Effector memory CD4-positive, alpha-beta T cell (primary cell): ENCODE data around the gene WFDC8.

Experiments
- DNase-seq, 3 donors: peaks; one replicate each; pipeline ENCODE4 v3.0.0-alpha.2; 2020
- H3K27ac ChIP-seq: 2 replicates; pipeline ENCODE4 v1.7.0; 2013; ENCODE audit warnings: mild to moderate bottlenecking, low read length, moderate library complexity; ENCODE audit not compliant: insufficient read depth, poor library complexity, severe bottlenecking
- H3K27me3 ChIP-seq: replicated peaks from 2 replicates; pipeline ENCODE4 v1.7.0; 2013; ENCODE audit warnings: mild to moderate bottlenecking, low read length; ENCODE audit not compliant: insufficient read depth, control insufficient read depth, poor library complexity, severe bottlenecking
- H3K36me3 ChIP-seq: 2 replicates; pipeline ENCODE4 v1.7.0; 2013; ENCODE audit warnings: mild to moderate bottlenecking, low read length, moderate library complexity; ENCODE audit not compliant: control insufficient read depth, insufficient read depth
- H3K4me1 ChIP-seq: 2 replicates; pipeline ENCODE4 v1.7.0; 2013; ENCODE audit warnings: low read length, mild to moderate bottlenecking; ENCODE audit not compliant: control insufficient read depth, insufficient read depth, poor library complexity, severe bottlenecking
- H3K4me3 ChIP-seq: 2 replicates; pipeline ENCODE4 v1.7.0; 2013; ENCODE audit warnings: low read length, low read depth, mild to moderate bottlenecking; ENCODE audit not compliant: insufficient read depth, poor library complexity, severe bottlenecking
- H3K9me3 ChIP-seq: 2 replicates; pipeline ENCODE4 v1.7.0; 2013; ENCODE audit warnings: mild to moderate bottlenecking, low read length, moderate library complexity; ENCODE audit not compliant: control insufficient read depth

The WFDC8 gene

DNA sequence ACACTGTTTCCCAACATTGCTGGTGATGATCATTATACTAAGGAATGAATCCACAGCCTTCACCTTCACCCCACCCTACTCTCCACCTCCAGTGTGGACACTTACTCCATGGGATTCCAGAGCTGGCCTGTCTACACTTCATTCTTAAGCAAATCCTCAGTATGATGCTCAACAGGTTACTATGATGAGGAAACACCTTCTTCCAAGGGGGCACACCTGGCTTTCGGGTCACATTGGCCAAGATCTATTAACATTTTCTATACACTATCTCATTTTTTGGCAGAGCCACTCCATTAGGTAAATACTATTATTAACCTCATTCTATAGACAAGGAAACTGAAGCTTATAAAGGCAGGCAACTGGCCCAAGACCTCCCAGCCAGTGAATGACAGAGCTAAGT, 23.9 kb downstream of the WFDC8 start:
- no peak for DNase-seq
- H3K4me3 ChIP-seq = no peak overlapping the region
- no peaks in the 10 kb centered on the region for H3K9me3 ChIP-seq
- H3K27ac ChIP-seq = no peak overlapping the region
- H3K36me3 ChIP-seq = no peaks in the 10 kb centered on the region
- H3K27me3 ChIP-seq = no peaks in the 10 kb centered on the region
- H3K4me1 ChIP-seq = no peaks in the 10 kb centered on the region

DNA sequence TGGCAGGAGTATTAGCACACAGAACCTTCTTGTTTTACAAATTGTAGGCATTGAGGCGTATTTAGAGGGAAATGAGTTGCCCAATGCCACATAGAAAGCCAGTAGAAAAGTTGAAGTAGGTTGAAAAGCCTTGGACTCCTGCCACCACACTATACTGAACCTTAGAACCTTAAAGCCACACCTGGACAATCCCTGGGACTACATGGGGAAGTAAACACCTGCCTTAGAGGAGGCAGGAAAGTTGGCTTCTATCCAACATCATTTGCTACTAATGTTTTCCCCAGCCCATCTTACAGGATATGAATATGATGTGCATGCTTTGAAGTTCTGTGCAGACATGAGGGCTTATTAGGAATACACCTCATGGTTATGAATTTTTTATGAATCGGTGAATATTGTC, 26.6 kb downstream of the WFDC8 start:
- no peak for DNase-seq
- Histone ChIP-seq H3K9me3 (no peaks in the 10 kb centered on the region), H3K36me3 (no peaks in the 10 kb centered on the region), H3K27me3 (no peaks in the 10 kb centered on the region), H3K4me1 (no peaks in the 10 kb centered on the region), H3K27ac (no peak overlapping the region), H3K4me3 (no peak overlapping the region)

DNA sequence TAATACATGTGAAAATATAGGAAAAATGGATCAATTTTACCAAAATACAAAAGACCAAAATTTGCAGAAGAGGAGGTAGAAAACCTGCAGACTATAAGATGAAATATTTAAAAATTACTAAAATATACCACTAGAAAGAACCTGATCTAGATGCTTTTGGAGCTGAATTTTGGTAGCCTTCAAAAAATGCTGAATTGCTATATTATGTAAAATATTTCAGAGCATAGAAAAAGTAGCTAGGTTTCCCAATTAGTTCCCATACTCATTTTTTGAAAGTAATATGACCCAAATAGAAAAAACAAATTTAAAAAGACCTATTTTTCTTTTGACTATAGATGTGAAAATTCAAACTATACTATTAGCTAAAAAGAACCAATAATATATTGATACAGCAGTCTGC, 28.3 kb downstream of the WFDC8 start:
- no peak overlapping the region for H3K4me3 ChIP-seq
- no peaks in the 10 kb centered on the region for H3K9me3 ChIP-seq
- H3K4me1 ChIP-seq = no peaks in the 10 kb centered on the region
- H3K27me3 ChIP-seq = no peaks in the 10 kb centered on the region
- no peaks in the 10 kb centered on the region for H3K36me3 ChIP-seq
- DNase-seq = no peak
- no peak overlapping the region for H3K27ac ChIP-seq

DNA sequence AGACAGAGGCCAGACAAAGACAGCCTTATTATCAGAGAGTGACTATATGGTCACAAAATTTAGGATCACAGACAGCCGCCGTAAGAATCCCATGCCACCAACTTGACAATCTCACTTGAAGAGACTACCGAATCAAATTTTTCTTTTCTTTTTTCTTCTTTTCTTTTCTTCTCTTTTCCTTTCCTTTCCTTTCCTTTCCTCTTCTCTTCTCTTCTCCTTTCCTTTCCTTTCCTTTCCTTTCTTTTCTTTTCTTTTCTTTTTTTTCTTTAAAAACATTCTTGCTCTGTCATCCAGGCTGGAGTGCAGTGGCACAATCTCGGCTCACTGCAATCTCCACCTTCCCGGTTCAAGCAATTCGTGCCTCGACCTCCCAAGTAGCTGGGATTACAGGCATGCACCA, 30.7 kb downstream of the WFDC8 start:
- Histone ChIP-seq H3K27me3 (no peaks in the 10 kb centered on the region), H3K36me3 (no peaks in the 10 kb centered on the region), H3K4me1 (no peaks in the 10 kb centered on the region), H3K4me3 (no peak overlapping the region), H3K27ac (no peak overlapping the region), H3K9me3 (no peaks in the 10 kb centered on the region)
- no peak for DNase-seq

DNA sequence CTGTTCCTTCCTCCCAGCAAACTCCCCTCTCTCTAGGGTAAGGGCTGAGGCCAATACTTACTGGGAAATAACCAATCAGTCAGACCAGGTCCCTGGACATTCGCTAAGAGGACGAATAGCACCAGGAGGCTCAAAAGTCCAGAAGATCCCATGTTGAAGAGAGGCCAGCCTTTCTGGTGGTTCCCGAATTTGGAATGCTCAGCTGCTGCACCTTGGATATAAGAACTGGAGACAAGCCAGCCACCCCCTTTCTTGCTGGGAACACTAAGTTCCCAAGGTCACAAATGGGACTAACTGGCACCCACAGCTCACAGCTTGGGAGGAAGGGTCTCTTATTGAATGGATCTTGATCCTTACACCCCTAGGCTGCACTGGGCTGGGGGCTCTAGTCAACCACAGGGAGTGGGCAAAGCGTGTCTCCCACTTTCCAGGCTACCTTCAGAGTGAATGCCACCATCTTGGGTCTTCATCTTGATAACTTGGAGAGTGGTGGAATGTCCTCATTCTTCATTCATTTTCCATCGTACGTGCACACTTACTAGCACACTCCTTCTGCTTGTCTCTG, 31.8 kb downstream of the WFDC8 start, which contains the start of gene EPPIN:
EPPIN (minus strand) TSS at position 196 of the 565 bp plus-strand sequence; CDS start at position 152, 44 bp downstream.
- no peak for DNase-seq

DNA sequence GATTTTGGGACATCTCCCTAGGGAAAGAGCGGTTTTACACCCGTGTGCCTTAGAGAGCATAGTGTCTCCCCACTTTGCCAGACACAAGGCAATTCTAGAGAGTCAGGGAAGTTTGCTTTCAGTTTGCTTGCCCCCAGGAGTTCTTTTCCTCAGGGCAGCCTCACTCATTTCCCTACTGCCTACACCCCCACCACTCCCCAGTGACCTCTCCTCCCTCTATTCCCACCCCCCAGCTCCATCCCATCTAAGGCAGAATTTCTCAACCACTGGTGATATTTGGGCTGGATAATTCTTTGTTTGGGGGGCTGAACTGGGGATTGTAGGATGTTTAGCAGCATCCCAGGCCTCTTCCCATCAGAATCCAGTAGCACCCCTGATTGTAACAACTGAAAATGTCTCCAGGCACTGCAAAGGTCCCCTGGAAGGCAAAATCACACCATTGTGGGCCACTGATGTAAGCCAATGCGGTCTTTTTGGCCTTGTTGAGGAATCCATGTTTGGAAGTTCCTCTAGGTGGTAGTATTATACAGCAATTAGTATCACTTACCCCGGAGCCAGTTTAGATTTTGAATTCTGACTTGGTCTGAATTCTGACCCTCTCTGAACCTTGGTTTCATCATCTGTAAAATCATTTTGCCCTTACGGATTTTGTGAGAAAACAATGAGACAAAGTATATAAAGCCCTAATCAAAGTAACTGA, 33.2 kb downstream of the WFDC8 start:
- Histone ChIP-seq H3K27ac (no peak overlapping the region), H3K4me1 (no peaks in the 10 kb centered on the region), H3K4me3 (no peak overlapping the region), H3K9me3 (no peaks in the 10 kb centered on the region), H3K27me3 (no peaks in the 10 kb centered on the region), H3K36me3 (no peaks in the 10 kb centered on the region)
- no peak for DNase-seq

More for the DNA sequence above, 31.8 kb downstream of the WFDC8 start, which contains the start of gene EPPIN:
- Histone ChIP-seq H3K4me1 (no peaks in the 10 kb centered on the region), H3K27ac (no peak within 1 kb of the TSS), H3K4me3 (no peak within 1 kb of the TSS), H3K27me3 (no peaks in the 10 kb centered on the region), H3K9me3 (no peaks in the 10 kb centered on the region), H3K36me3 (no peaks in the 10 kb centered on the region)

DNA sequence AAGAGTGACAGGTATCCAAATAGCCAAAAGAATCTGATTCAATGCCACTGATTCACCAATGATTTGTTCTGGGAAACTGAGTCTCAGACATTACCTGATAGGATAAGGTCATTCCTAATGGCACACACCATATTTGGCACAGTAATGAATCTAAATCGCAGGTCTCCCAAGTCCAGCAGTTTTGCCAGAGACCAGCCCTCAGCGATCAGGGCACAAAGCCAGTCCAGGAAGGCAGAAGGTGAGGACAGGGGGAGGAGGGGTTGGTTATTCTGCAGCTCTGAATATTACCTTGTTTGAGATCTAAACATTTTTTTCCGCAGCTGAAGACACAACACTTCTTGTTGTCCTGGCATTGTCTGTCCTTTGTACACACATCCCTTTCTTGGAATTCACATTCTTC, 33.7 kb downstream of the WFDC8 start:
- no peak for DNase-seq
- no peak overlapping the region for H3K4me3 ChIP-seq
- H3K27me3 ChIP-seq = no peaks in the 10 kb centered on the region
- H3K36me3 ChIP-seq = no peaks in the 10 kb centered on the region
- H3K9me3 ChIP-seq = no peaks in the 10 kb centered on the region
- no peak overlapping the region for H3K27ac ChIP-seq
- no peaks in the 10 kb centered on the region for H3K4me1 ChIP-seq

DNA sequence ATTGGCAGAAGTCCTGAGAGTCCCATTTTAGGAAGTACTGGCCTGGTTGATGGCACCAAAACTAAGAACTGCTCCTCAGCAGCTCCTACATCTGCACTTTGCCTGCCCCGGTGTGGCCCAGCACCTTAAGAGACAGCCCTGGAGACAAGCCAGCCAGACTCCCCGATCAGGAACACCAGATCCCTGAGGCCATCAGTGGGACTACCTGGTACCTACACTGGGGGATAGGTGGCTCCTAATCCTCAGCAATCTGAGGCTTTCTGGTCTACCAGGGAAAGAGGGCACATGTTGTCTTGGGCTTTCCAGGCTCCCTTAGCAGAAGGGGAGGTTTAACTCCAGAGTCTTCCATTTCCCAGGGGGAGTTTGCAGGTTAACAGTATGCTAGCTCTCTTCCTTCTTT, 39.7 kb downstream of the WFDC8 start, which contains the start of gene WFDC6:
WFDC6 (minus strand) TSS at position 101 of the 400 bp plus-strand sequence; CDS start at position 26, 75 bp downstream.
- Histone ChIP-seq H3K9me3 (no peaks in the 10 kb centered on the region), H3K4me3 (no peak within 1 kb of the TSS), H3K27ac (no peak within 1 kb of the TSS), H3K4me1 (no peaks in the 10 kb centered on the region), H3K36me3 (no peaks in the 10 kb centered on the region), H3K27me3 (peaks cover 10% of the 10 kb centered on the region)
- no peak for DNase-seq

DNA sequence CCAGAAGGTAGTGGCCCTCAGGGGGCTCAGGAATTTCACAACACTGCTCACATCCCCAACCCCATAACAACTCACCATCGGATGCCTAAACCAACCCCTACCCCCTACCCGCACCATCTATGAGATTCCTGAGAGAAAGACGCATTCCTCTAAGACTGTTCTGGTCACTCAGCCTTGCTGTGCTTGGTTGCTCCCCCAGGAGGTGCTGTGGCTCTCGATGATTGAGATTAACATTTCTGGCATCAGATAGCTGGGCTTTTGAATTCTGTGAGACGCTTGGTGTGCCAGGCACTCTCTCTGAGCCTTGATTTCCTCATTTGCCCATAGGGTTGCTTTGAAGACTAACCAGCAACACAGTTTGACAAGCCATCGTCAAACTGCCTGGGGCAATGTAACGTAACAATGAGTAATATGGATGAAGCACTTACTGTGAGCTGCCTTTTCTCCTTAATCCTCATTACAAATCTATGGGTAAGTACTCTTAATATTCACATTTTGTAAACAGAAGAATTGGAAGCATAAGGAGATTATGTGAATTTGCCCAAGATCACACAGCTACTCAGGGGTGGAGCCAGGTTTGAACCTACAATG, 40.8 kb downstream of the WFDC8 start:
- no peak for DNase-seq
- Histone ChIP-seq H3K4me3 (no peak overlapping the region), H3K36me3 (no peaks in the 10 kb centered on the region), H3K27ac (no peak overlapping the region), H3K4me1 (no peaks in the 10 kb centered on the region), H3K27me3 (peaks cover 10% of the 10 kb centered on the region), H3K9me3 (no peaks in the 10 kb centered on the region)

DNA sequence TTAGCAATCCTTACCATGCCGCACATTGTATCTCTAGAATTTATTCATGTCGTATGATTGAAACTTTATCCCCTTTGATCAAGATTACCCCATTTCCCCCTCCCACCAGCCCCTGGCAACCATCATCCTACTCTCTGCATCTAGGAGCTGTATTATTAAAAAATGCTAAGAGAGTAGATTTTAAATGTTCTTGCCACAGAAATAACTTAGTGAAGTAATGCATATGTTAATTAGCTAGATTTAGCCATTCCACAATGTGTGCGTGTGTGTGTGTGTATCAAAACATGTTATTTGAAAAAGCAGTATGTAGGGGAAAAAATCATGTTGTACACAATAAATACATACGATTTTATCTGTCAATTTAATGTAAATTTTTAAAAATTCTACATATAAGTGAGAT, 51.8 kb downstream of the WFDC8 start:
- Histone ChIP-seq H3K27ac (no peak overlapping the region), H3K27me3 (no peaks in the 10 kb centered on the region), H3K9me3 (no peaks in the 10 kb centered on the region), H3K4me3 (no peak overlapping the region), H3K36me3 (no peaks in the 10 kb centered on the region), H3K4me1 (no peaks in the 10 kb centered on the region)
- no peak for DNase-seq
